OCI-LY7 (cell line): ENCODE results near the gene ZMIZ1. TPM values are rescaled to one million over a fixed set of nuclear protein-coding genes. Genes with fewer than 3 reads are reported as not detected.

Experiments used
- BruUV-seq: library from RNA; stranded (reverse); fragments of 400-500 nt; replicated peaks from 2 replicates; lab custom pipeline; 2021; lab: Mats Ljungman, UMichigan
- CTCF ChIA-PET: fragments of 300-600 bp; sonication (Branson Sonifier 250); formaldehyde crosslinking; loops from one replicate; lab custom pipeline; 2022; ENCODE audit warnings: antibody characterized with exemption; ENCODE audit not compliant: unreplicated experiment; lab: Charles Lee
- POLR2A ChIA-PET: fragments of 300-600 bp; sonication (Branson Sonifier 250); formaldehyde crosslinking; loops from one replicate; lab custom pipeline; 2022; ENCODE audit warnings: antibody characterized with exemption; lab: Charles Lee
- DNase-seq: peaks from one replicate; pipeline ENCODE4 v3.0.0-alpha.2; 2015; ENCODE audit warnings: low spot score
- H2AFZ ChIP-seq: fragments of 200-600 bp; sonication (generic), shearing (Covaris generic); 2 replicates; pipeline ENCODE4 v1.6.1; 2014; ENCODE audit warnings: mild to moderate bottlenecking, antibody characterized with exemption, low read length, moderate library complexity
- H3K27ac ChIP-seq: fragments of 200-600 bp; sonication (generic); 2 replicates; pipeline ENCODE4 v1.5.1; 2014; ENCODE audit warnings: mixed run types, low read depth, mild to moderate bottlenecking, moderate library complexity, low read length, inconsistent platforms; ENCODE audit not compliant: poor library complexity, severe bottlenecking
- H3K36me3 ChIP-seq: fragments of 200-600 bp; sonication (generic); 2 replicates; pipeline ENCODE4 v1.6.1; 2014; ENCODE audit warnings: mild to moderate bottlenecking, antibody characterized with exemption, low read length, moderate library complexity, mixed read lengths; ENCODE audit not compliant: insufficient read depth
- H3K4me1 ChIP-seq: fragments of 200-600 bp; sonication (generic); 2 replicates; pipeline ENCODE4 v1.5.1; 2014; ENCODE audit warnings: mild to moderate bottlenecking, low read length; ENCODE audit not compliant: insufficient read depth, poor library complexity, severe bottlenecking
- H3K4me2 ChIP-seq: fragments of 200-600 bp; sonication (generic); 2 replicates; pipeline ENCODE4 v1.6.1; 2014; ENCODE audit warnings: mild to moderate bottlenecking, low read length
- H3K4me3 ChIP-seq: fragments of 200-600 bp; sonication (generic); 2 replicates; pipeline ENCODE4 v1.5.1; 2014; ENCODE audit warnings: mild to moderate bottlenecking, low read depth, low read length; ENCODE audit not compliant: poor library complexity, severe bottlenecking
- H3K79me2 ChIP-seq: fragments of 200-600 bp; sonication (generic); 2 replicates; pipeline ENCODE4 v1.6.1; 2016; ENCODE audit warnings: low read depth, mild to moderate bottlenecking, low read length, moderate library complexity, mixed read lengths; ENCODE audit not compliant: insufficient read depth
- H3K9me2 ChIP-seq: fragments of 200-600 bp; sonication (generic); 2 replicates; pipeline ENCODE4 v1.6.1; 2016; ENCODE audit warnings: mild to moderate bottlenecking, low read length, mixed read lengths; ENCODE audit not compliant: insufficient read depth
- H3K9me3 ChIP-seq: fragments of 200-600 bp; sonication (generic); 2 replicates; pipeline ENCODE4 v1.6.1; 2014; ENCODE audit warnings: mild to moderate bottlenecking, mixed run types, low read length, mixed read lengths
- H4K20me1 ChIP-seq: fragments of 200-600 bp; sonication (generic); 2 replicates; pipeline ENCODE4 v1.6.1; 2014; ENCODE audit warnings: mild to moderate bottlenecking, antibody characterized with exemption, low read length, moderate library complexity, mixed read lengths; ENCODE audit not compliant: insufficient read depth
- EZH2phosphoT487 ChIP-seq: fragments of 200-600 bp; sonication (generic); IDR thresholded peaks from 2 replicates; pipeline ENCODE4 v1.6.1; 2018; ENCODE audit warnings: low read depth, borderline replicate concordance, mild to moderate bottlenecking, mixed run types, antibody characterized with exemption, low read length, moderate library complexity, mixed read lengths
- intact Hi-C: fragments of 100-400 bp; cut with micrococcal nuclease; formaldehyde crosslinking; loops from one replicate; pipeline ENCODE4 v1.10.0; 2022; ENCODE audit not compliant: unreplicated experiment
- total RNA-seq, 2 experiments: library from RNA; depleted of rRNA in 1 of 2; stranded (reverse); fragments of >200 nt in 1 of 2; shearing (Covaris generic) in 1 of 2; gene quantifications; 2 replicates each; pipeline ENCODE4 v1.2.3, GENCODE V29; 2014 to 2022
- TF ChIP-seq, protein P1 (sequence below): fragments of 200-600 bp; sonication (generic); conservative IDR thresholded peaks from 2 replicates; pipeline ENCODE4 v1.5.1; 2014; ENCODE audit warnings: mild to moderate bottlenecking, antibody characterized with exemption, low read length, moderate library complexity, mixed read lengths

Gene ZMIZ1
- total RNA-seq, 2 experiments from 2014 or later: 20.4 to 66.9 TPM

DNA sequence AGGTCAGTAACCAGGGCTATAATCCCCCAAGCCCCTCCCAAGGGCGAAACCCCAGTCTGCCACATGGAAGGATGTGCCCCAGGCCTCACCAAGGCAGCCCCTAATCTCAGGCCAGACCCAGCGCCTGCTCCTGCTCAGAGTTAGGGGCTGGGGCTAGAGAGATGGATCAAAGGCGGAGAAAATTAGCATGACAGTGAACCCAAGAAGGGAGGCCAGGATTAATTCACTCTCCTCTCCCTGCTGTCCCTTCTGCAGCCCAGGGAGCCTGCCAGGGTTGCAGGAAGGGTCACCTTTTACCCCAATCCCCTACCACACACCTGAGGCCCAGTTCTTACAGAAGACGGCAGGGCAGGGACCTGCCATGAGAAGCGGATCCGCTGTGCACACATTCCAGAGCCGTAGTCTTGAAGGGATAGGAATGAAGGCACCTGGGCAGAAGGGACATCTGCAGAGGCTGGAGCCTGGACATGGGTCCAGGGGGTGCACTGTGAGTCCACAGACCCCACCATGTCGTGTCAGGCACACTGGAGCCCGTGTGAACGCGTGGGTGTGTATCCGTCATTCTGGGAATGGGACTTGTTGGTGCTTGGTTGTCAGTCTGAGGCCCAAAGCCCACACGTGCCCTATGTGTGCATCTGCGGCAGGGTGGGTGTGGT lies 11.9 kb upstream of the ZMIZ1 start:
- no peaks in the 10 kb centered on the region for H3K9me2 ChIP-seq
- CTCF ChIA-PET: no interaction called here
- POLR2A ChIA-PET: no interaction called here

DNA sequence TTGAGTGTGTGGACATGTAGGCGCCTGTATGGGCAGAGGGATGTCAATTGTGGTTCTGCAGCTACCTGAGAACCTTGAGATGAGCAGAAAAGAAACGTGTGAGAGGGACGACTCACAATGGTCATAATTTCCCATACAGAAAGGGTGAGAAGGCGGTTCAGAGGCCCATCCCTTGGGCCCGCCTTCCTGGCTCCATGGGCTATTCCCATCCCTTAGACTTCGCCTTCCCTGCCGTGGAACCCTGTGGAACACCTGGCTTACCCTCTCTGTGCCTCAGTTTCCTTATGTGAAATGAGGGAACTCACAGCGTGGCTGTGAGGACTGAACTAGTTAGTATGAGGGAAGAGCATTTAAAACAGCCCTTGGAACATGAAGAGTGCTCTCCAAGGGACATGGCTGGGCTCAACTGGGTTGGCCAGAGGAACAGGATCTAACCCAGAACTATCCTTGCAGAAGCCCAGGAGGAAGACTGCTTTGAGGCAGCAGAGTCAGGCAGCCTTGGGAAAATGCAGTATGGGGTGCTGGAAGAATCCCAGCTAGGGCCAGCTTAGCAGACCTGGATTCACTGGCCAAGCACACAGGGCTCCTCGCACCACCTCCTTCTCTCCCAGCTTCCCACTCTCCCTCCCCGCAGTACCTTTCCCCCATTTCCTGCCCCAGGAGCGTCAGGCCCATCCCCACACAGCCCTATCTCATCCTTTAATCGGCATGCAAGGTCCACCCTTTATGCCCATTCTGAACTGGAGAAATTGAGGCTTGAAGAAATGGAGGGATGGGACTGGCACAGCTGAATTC lies 11.1 kb upstream of the ZMIZ1 start:
- Histone ChIP-seq H3K4me3 (no peak overlapping the region), H3K9me2 (no peaks in the 10 kb centered on the region), H3K36me3 (no peaks in the 10 kb centered on the region), H3K27ac (no peak overlapping the region), H2AFZ (no peak overlapping the region), H3K4me1 (no peaks in the 10 kb centered on the region), H4K20me1 (no peaks in the 10 kb centered on the region), H3K9me3 (no peaks in the 10 kb centered on the region), H3K79me2 (no peaks in the 10 kb centered on the region), H3K4me2 (no peak overlapping the region)
- ChIA-PET POLR2A (no interaction called here), CTCF (no interaction called here)
- intact Hi-C loops: no loop called here
- BruUV-seq: no TSS peak
- DNase-seq: no peak
- TF ChIP-seq EZH2phosphoT487: no peak
- TF ChIP-seq, protein P1, sequence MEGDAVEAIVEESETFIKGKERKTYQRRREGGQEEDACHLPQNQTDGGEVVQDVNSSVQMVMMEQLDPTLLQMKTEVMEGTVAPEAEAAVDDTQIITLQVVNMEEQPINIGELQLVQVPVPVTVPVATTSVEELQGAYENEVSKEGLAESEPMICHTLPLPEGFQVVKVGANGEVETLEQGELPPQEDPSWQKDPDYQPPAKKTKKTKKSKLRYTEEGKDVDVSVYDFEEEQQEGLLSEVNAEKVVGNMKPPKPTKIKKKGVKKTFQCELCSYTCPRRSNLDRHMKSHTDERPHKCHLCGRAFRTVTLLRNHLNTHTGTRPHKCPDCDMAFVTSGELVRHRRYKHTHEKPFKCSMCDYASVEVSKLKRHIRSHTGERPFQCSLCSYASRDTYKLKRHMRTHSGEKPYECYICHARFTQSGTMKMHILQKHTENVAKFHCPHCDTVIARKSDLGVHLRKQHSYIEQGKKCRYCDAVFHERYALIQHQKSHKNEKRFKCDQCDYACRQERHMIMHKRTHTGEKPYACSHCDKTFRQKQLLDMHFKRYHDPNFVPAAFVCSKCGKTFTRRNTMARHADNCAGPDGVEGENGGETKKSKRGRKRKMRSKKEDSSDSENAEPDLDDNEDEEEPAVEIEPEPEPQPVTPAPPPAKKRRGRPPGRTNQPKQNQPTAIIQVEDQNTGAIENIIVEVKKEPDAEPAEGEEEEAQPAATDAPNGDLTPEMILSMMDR: no peak

More for the DNA sequence above, 11.9 kb upstream of the ZMIZ1 start:
- no peak for DNase-seq
- TF ChIP-seq, protein P1: no peak
- TF ChIP-seq EZH2phosphoT487: no peak
- BruUV-seq: no TSS peak
- Histone ChIP-seq H3K4me2 (no peak overlapping the region), H3K4me1 (no peaks in the 10 kb centered on the region), H3K4me3 (no peak overlapping the region), H3K79me2 (no peaks in the 10 kb centered on the region), H3K9me3 (no peaks in the 10 kb centered on the region), H3K36me3 (no peaks in the 10 kb centered on the region), H4K20me1 (no peaks in the 10 kb centered on the region), H3K27ac (no peak overlapping the region), H2AFZ (no peak overlapping the region)
- intact Hi-C loops: no loop called here
